Measurements from ENCODE around the gene NEK11.

NEK11 gene

DNA sequence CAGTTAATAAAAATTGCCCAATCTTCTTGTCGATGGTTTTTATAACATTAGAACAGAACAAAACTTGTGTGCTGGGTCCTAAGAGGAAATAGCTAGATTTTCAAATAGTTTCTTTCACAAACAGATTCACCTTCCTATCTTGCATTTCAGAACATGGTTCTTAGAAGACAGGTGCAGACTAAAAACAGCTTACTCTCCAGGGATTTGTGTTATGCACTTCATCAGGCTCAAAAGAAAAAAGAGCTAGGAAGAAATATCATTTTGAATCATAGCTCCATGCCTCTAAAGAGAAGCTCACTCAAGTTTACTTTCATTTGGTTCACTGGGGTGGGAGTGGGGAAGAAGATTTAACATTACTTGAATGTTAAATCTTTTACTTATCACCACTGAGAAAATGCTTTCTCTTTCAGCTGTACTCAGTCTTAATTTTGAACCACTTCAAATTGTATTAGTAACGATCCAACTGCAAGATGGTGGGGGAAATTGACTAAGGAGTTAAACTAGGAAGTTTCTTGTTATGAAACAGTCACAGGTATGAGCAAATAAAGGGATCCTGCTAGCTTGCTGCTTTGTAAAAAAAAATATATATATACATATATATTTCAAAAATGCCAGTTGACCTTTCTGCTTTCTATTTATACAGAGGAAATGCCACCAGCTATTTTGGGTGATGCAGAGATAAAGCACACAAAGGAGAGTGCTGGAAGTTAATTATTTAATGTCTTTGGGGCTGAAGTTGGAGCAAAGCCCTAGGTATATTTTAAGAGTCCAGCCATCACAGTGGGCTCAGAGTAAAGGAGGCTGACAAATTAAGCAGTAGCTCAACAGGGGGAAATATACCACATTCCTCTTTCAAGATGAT, 326.6 kb downstream of the NEK11 start:
- H3K4me3 ChIP-seq (ENCODE audit: low read depth, low read length), result no peak overlapping the region

DNA sequence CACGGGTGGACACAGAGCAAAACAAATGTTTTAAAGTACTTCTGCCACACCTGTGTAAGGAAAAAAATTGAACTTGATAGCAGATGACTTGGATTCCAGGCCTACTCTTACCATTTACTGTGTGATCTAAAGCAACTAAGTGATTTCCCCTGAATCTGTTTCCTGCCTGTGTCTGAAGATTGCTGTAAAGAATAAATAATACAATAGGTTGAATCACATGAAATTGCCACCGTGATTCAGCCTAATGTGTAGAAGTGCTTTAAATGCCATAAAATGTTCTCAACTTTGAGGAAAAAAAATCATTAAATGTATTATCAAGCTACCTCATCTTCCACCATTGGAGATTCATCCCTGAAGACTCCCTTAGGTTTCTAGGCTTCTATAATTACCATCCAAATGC, 327.3 kb downstream of the NEK11 start:
- H3K4me3 ChIP-seq (ENCODE audit: low read depth, low read length), result no peak overlapping the region

DNA sequence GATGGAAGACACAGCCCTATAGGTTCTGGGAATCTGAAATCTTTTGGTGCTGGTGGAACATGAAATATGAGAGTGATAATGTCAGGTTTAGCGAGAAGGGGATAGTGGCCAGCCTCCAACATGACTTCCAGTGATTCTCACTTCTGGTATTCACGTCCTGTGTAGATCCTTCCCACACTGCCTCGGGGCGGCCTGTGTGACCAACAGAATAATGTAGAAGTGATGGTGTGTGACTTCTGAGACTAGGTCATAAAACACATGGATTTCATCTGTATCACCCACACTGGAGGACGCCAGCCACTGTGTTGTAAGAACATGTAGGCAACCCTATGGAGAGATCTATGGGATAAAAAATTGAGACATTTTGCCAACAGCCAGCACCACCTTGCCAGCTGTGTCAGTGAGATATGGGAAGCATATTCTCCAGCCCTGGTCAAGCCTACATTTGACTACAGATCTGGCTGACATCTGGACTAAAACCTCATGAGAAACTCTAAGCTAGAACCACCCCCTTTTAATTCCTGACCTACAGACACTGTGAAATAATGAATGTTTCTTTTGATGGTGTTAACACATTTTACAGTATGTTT, 329.4 kb downstream of the NEK11 start:
- H3K4me3 ChIP-seq (ENCODE audit: low read depth, low read length), result no peak overlapping the region

DNA sequence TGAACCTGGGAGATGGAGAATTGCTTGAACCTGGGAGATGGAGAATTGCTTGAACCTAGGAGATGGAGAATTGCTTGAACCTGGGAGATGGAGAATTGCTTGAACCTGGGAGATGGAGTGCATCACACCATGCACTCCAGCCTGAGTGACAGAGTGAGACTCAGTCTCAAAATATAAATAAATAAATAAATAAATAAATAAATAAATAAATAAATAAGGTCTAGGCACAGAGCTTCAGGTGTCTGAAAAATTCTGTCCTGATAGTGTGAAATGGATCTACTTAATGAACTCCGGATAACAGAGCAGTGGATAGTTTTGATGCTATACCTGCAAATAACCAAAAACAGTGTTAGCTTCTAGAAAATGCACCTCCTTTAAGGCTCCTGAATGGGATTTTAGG, 330.6 kb downstream of the NEK11 start:
- no peak overlapping the region for H3K4me3 ChIP-seq (ENCODE audit: low read depth, low read length)

DNA sequence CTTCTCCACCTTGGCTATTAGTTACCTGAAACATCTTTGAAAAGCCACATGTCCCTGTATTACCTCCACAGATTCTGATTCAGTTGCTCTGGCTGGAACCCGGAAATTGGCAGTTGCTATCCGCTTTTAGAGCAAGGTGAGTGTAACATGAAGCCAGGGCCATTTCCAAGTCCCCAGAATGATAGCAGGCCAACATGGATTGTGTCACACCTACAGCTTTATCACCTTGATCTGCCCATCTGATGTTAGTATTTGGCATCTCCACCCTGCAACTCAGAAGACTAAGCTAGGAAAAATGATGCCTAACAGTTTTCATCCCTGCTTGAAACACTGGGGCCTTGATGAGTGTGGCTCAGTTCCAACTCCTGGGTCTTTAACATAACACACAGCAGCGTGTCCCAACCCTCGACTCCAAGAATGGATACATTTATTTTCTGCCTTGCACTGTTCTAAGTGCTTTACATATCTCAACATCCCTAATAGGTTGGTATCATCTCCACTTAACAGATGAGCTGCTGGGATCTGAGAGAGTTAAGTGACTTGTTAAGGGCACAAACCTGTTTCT, 333.6 kb downstream of the NEK11 start:
- no peak overlapping the region for H3K4me3 ChIP-seq (ENCODE audit: low read depth, low read length)

DNA sequence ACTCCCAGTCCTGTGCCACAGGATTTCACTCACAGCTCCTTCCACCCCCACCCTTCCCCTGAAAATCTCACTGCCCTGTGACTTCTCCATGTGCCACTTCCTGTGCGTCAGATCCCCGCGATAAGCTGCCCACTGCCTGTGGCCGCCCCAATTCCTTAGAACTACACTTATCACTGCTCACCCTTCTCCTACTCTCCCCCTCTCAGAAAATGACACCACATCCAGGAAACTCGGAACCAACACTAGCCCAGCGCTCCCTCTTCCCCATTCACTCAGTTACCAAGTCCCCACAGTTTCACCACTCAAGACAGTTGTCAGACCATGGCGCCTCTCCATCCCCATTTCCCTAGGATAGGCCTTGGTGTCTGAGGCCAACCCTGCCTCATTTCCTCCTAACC, 334.4 kb downstream of the NEK11 start:
- H3K4me3 ChIP-seq (ENCODE audit: low read depth, low read length), result peak overlapping the region; percentile 34

DNA sequence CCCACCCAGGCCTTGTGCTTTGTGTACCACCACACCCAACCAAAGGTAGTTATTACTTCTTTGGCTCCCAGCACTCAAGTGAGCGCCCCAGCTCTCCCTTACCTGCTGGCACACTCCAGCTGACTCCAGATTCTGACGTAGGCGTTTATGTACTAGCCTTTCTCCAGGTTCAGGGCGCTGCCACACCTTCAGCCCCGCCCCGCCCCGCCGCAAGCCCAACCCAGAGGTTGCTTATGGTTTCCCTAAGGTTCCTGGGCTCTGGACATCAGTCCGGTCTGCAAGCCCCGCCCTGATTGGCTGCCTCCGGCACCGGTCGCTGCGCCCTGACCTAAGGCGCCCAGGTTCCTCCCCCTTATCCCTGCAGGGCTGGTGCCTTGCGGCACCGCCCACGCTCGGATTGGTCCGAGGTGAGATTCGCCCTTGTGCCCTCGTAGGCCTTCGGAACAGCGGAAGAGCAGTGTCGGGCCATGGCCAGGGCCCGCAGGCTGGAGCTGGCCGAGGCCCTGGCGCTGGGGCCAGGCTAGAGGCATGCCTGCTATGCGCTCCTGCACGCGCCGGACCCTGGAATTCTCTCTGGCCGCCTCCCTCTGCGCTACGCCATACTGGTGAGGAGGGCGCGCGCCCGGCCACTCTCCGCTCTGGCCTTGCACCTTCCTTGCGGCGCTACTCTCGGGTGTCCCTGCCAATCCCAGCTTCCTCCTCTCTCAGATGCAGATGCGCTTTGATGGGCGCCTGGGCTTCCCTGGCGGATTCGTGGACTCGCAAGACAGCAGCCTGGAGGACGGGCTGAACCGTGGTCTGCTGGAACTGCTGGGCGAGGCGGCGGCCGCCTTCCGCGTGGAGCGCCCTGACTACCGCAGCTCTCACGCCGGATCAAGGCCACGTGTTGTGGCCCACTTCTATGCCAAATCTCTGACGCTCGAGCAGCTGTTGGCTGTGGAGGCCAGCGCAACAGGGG, 335.1 kb downstream of the NEK11 start:
- peak overlapping the region; percentile 62 for H3K4me3 ChIP-seq (ENCODE audit: low read depth, low read length)

DNA sequence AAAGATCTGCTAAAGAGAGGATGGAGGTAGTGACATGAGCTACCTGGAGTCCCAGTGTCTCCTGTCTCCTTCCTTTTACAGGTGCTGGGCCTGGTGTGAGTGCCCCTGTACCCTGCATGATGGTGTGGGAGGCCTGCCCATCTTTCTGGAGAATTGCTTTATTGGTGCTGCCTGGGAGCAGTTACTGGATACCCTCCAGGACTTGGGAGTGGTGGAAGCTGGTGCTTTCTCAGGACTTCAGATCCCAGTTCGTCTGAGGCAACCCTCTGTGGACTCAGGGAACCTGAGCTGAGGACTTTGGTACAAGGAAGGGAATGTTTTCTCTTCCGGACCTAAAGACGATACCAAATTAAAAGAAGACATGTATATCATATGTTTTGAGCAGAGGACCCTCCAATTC, 336.6 kb downstream of the NEK11 start:
- no peak overlapping the region for H3K4me3 ChIP-seq (ENCODE audit: low read depth, low read length)

DNA sequence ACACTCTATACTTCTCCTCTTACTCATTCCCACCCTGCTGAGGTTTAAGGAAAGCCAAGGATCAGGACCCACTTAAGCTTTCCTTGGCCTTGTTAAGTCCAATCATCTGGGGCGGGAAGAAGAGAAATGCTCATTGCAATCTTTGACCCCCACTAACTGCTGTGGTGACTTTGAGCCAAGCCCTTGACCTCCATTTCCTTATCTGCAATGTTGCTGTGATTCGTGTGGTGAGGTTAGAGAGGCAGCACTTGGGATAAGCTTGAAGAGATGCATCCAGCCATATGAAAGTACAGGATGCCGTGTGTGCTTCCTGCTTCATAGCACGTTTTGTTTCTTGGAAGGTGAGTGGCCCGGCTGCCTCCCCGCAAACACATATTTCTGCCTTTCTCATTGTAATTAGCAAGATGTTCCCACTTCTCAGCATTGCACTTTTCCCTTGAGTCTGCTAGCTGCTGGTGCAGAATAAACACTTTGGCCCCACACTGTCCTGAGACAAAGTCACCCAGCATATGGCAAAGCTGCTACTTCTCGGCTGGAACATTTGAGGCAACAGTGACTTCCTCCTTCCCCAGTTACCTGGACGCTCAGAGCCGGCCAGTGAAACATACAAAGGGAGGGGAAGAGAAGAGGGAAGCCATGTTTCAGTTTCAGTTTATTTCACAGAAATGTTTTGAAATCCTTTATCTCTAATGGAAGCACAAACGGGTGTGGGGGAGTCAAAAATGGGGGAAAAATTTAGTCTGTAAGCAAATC, 344.4 kb downstream of the NEK11 start:
- no peak overlapping the region for H3K4me3 ChIP-seq (ENCODE audit: low read depth, low read length)

DNA sequence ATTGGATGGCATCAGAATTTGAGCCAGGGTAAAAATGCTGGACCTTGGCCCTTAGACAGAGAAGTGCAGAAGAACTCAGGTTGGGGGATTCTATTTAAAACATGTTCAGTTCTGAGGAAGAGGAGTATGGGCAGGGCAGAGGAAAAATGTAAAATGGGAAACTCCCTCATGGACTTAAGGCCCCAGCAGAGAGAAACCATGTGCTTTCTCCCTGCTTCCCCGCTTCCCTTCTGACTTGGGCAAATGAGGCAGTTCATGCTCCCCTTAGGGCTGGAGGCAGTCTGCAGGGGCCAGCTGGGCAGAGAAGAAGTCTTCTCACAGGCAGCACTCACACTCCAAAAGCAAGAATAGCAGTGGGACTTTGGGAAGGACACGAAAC, 345.0 kb downstream of the NEK11 start:
- H3K4me3 ChIP-seq (ENCODE audit: low read depth, low read length), result no peak overlapping the region

DNA sequence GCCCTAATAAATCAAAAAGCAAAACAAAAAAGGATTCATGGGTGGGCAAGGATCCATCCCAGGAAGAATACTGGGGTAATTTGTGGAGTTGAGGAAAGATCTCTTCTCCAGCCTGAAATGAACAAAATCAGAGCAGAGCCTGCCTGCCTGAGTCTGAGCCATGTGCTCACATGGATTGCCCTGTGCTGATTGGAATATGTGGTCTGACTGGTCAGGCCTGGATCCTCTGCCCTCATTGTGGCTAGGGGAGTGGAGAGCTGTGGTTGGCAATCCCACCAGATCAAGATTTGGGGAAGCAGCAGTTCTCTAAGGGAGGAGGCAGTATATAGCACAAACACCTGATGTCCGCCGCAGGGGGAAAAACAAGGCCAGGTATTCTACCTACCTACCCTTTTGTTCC, 348.1 kb downstream of the NEK11 start:
- H3K4me3 ChIP-seq (ENCODE audit: low read depth, low read length), result no peak overlapping the region

DNA sequence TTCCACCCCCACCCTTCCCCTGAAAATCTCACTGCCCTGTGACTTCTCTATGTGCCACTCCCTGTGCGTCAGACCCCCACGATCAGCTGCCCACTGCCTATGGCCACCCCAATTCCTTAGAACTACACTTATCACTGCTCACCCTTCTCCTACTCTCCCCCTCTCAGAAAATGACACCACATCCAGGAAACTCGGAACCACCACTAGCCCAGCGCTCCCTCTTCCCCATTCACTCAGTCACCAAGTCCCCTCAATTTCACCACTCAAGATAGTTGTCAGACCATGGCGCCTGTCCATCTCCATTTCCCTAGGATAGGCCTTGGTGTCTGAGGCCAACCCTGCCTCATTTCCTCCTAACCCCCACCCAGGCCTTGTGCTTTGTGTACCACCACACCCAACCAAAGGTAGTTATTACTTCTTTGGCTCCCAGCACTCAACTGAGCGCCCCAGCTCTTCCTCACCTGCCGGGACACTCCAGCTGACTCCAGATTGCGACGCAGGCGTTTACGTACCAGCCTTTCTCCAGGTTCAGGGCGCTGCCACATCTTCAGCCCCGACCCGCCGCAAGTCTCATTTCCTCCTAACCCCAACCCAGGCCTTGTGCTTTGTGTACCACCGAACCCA, 354.3 kb downstream of the NEK11 start:
- peak overlapping the region; percentile 83 for H3K4me3 ChIP-seq (ENCODE audit: low read depth, low read length)

DNA sequence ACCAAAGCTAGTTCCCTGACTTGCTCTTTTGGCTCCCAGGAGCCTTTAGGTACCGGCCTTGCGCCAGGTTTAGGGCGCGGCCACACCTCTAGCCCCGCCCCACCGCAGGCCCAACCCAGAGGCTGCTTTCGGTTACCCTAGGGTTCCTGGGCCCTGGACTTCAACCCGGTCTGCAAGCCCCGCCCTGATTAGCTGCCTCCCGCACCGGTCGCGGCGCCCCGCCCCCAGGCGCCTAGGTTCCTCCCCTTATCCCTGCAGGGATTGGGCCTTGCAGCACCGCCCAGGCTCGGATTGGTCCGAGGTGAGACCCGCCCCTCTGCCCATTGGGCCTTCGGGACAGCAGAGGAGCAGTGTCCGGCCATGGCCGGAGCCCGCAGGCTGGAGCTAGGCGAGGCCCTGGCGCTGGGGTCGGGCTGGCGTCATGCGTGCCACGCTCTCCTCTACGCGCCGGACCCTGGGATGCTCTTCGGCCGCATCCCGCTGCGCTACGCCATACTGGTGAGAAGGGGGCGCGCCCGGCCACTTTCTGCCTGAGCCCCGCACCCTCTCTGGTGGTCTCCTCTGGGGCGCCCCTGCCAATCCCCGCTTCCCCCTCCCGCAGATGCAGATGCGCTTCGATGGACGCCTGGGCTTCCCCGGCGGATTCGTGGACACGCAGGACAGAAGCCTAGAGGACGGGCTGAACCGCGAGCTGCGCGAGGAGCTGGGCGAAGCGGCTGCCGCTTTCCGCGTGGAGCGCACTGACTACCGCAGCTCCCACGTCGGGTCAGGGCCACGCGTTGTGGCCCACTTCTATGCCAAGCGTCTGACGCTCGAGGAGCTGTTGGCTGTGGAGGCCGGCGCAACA, 355.0 kb downstream of the NEK11 start, which contains the start of gene NUDT16:
Gene NUDT16 (plus strand): TSS at position 330 of the 847 bp plus-strand sequence. CDS start 31 bp downstream, at position 361.
- peak within 1 kb of the TSS; percentile 83 for H3K4me3 ChIP-seq (ENCODE audit: low read depth, low read length)

DNA sequence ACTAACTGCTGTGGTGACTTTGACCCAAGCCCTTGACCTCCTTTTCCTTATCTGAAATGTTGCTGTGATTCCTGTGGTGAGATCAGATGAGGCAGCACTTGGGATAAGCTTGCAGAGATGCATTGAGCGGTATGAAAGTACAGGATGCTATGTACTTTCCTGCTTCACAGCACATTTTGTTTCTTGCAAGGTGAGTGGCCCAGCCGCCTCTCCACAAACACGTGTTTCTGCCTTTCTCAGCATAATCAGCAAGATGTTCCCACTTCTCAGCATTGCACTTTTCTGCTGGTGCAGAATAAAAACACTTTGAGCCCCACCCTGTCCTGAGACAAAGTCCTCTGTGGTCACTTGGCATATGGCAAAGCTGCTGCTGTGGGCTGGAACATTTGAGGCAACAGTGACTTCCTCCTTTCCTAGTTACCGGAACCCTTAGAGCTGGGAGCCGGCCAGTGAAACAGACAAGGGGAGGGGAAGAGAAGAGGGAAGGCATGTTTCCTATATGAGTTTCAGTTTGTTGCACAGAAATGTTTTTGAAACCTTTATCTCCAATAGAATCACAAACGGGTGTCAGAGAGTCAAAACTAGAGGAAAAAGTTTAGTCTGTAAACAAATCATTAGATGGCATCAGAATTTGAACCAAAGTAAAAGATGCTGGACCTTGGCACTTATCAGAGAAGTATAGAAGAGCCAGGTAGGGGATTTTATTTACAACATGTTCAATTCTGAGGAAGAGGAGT, 359.9 kb downstream of the NEK11 start:
- H3K4me3 ChIP-seq (ENCODE audit: low read depth, low read length), result no peak overlapping the region

DNA sequence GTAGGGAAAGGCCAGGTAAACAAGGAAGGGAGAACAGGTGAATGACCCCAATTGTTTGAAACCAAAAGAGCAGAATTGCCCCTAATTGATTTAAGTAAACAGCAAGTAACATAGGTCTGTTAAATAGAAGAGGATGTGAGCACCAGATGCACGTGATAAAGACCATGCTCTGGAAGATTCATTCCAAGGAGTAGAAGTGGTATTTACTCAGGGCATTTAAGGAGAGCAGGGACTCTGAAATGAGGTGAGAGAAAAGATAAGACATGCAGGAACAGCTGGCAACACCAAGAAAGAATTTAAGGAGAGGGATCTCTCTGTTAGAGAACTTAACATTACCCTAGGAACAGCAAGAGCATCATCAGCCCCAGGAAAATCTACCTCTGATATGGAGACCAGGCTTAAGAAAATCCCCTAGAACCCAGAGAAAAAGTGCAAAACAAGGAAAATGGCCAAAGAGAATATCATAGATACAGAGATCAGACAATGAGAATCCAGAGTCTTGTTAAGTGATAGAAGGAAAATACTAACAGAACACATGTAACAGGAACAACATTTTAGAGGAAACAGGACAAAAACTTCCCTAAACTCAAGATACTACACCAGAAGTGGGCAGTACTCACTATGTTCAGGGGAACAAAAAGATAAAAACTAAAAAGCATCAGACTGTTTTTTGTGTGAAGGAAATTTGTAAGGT, 361.3 kb downstream of the NEK11 start:
- no peak overlapping the region for H3K4me3 ChIP-seq (ENCODE audit: low read depth, low read length)

DNA sequence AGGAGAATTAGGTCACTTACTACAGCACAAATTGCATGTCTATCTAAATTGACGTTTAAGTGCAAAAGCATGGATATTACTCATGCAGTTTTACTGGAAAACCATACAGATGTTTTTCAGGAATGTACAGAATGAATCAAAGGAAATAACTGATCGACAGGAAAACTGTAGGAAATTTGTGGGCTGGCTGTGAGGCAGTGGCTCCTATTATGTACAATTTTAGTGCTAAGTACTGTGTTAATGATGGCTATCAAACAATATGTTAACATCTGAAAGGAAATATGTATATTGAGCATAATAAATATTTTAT, 361.8 kb downstream of the NEK11 start:
- H3K4me3 ChIP-seq (ENCODE audit: low read depth, low read length), result no peak overlapping the region

DNA sequence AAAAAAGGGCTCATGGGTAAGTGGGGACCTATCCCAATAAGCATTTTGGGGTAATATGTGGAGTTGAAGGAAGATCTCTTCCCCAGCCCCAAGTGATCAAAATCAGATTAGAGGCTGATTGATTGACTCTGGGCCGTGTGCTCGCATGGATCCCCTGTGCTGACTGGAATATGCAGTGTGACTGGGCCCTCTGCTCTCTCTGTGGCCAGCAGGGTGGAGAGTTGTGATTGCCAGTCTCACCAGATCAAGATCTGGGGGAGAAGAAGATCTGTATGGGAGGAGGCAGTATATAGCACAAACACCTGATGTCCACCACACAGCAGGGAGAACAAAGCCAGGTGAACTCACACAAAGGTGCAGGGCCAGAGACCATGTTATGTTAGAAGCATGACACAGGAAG, 363.7 kb downstream of the NEK11 start:
- no peak overlapping the region for H3K4me3 ChIP-seq (ENCODE audit: low read depth, low read length)

DNA sequence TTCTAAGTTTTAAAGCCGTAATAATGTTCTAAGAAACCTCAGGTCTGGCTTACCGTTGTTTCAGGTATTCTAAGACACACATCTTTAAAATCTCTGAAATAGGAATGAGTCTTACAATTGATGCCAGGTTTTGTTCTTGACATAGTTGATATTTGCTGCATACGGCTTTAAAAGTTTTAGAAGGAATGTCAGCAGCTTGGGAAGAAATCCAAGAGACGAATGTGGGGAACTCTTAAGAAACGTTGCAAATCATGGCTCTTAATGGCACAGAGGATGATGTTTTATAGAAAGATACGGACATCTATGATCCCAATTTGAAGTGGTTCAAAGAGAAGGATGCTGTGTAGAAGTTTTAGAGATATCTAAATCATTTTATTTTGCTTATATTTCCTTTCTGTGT, 366.4 kb downstream of the NEK11 start:
- no peak overlapping the region for H3K4me3 ChIP-seq (ENCODE audit: low read depth, low read length)

Measured in iPS-11a (cell line).